NCI-H2227 treated with DMSO at 0.1 percent for 48 hours (cell line): ENCODE data around the gene PDIK1L.

Experiments used
- DNase-seq: peaks from one replicate; lab custom pipeline; 2025; lab: John Stamatoyannopoulos, UW

PDIK1L gene

DNA sequence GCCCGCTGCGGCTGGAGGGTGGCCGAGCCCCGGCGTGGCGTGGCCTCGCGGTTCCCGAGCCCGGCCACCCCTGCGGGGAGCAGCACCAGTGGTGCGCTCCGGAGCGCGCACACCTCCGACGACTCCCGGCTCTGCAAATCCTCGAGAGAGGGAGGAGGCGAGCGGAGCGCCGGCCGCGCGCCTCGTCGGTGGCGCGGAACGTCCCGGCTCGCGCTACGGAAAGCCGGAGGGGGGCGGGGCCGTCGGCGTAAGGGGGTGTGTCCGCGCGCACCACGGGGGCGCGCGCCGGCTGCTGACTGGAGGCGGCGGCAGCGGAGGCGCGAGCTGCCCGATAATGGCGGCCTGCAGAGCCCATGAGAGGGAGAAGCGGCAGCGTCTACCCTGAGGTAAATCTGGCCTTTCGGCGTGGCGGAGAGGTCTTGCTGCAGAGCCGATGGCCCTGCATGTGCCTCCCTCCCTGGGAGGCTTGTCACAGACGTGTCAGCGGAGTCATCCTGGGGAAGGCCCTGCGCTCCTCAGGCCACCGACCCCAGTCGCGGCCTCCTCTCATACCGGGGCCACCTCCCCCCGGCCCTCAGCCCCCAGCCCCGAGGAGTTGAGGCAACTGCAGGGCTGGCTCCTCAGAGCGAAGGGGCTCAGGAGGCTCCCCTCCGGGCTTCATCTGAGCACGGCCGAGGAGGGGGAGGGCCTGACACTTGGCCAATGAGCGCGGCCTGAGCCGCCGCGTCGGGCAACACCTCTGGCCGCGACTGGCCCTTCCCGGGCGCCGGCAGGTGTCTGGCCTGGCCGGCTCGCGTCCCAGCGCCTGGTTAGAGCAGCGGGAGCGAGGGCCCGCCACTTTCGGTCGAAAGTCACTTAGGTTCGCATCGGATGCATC, at the start of gene PDIK1L:
Gene PDIK1L, plus strand, starts transcription at position 295 of the 877 bp plus-strand sequence. CDS start 2,485 bp downstream, outside the sequence.
- peak; percentile 92 for DNase-seq

- DNase-seq, result no peak
Measured at GRCh38 chr1:26064553-26064952, 47.1 kb upstream of the PDIK1L start.

GRCh38 chr1:26066160-26066559, 45.5 kb upstream of the PDIK1L start:
- DNase-seq, result no peak

DNA sequence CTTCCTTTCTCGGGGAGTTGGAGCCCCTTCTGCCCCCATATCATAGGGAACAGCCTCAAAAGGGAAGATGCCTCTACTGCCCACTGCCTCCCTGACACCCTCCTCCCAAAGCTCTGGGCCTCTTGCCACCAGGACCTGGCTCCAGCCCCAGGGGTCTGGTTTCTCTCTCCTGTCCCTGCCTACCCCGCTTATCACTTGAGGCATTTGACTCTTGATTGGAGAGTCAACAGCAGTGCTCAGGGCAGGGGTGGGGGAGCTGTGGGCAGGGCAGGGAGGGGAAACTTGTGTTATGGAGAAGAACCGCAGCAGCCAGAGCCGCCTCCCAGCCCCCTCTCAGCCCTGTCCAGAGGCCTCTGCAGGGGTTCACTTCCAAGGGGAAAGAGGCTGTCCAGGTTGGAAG, 44.8 kb upstream of the PDIK1L start:
- DNase-seq, result no peak

DNA sequence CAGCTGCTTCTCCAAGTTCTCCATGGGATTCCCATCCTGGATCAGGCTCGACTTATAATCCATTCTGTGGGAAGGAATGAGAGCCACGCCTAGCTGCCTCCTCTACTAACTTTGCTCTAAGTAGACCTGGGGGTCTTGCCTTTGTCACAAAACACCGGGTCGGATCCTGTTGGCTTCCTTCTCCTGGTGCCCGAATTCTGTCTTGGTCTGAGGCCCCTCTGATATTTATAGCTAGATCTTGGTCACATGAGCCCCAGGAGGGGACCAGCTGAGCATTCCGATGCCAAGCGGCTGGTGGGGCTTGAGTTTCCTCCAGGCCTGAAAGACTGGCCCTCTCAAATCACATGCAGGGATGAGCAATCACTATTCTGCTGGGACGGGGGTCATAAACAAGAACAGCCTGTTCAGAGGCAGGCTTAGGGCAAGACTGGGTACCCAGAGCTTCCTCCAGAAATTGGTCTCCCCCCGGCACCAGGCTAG, 44.2 kb upstream of the PDIK1L start, which contains the start of gene TRIM63:
Gene TRIM63, minus strand, starts transcription at position 199 of the 480 bp plus-strand sequence. Its CDS starts 136 bp downstream, at position 63.
- no peak for DNase-seq

- no peak for DNase-seq
Measured at GRCh38 chr1:26069941-26070295, 41.7 kb upstream of the PDIK1L start.

DNA sequence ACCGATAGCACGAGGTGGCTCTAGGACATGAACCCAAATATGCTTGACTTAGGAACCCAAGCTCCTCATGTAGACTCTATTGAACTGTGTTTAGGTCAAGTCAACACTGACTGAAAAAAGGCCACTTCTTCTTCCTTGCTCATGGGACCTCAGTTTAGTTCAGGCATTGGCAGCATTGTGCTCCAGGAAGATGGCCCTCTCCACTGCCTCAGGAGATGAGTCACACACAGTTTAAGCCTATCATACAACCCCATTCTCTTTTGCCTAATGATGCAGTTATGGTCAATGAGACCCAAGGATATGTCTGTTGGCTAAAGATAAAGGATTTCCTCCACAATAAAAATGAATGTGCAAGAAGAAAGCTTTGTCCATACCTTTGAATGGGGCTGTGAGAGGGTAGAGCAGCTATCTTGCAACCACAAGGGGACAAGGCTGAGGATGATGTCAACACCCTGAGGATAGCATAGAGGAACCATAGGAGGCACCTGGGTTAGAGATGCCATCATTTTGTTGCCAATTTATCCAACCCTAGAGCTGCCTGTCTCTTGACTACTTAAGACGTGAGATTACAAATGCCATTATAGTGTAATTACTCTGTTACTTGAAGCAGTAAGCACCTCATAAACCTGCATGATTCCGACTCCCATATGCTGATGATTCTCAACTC, 41.2 kb upstream of the PDIK1L start:
- DNase-seq, result no peak

DNA sequence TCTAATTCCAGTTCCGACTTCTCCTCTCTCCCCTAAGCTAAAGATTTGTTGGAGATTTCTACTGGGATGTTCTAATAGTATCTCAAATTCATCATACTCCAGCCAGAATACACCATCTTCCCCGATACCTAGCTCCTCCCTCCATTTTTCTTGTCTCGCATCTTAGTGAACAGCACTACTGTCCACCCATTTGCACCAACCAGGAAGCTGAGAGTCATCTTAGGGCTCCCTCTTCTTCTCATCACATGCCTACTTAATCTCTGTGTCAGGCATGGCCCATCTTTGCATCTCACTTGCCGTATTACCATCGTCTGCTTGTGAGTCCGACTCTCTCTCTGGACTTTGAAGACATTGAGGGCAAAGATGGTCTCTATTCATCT, 40.7 kb upstream of the PDIK1L start:
- DNase-seq, result no peak

GRCh38 chr1:26072305-26072704, 39.3 kb upstream of the PDIK1L start:
- no peak for DNase-seq

GRCh38 chr1:26075421-26076144, 36.0 kb upstream of the PDIK1L start:
- DNase-seq, result no peak

DNA sequence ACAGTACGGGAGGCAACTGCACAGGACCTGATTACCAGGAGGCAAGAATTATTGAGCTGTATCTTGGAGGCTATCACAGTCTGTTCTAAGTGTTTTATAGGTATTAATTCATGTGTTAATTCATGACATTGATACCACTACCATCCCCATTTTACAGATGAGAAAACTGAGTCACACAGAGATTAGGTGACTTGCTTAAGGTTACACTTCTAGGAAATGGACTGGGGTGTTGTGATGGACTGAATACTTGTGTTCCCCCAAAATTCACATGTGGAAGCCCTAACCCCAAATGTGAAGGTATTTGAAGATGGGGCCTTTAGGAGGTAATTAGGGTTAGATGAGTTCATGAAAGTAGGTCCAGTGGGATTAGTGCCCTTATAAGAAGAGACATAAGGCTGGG, 34.1 kb upstream of the PDIK1L start:
- no peak for DNase-seq

GRCh38 chr1:26078286-26079177, 33.1 kb upstream of the PDIK1L start:
- DNase-seq, result no peak

- DNase-seq, result no peak
Measured at GRCh38 chr1:26079178-26079563, 32.5 kb upstream of the PDIK1L start.

DNA sequence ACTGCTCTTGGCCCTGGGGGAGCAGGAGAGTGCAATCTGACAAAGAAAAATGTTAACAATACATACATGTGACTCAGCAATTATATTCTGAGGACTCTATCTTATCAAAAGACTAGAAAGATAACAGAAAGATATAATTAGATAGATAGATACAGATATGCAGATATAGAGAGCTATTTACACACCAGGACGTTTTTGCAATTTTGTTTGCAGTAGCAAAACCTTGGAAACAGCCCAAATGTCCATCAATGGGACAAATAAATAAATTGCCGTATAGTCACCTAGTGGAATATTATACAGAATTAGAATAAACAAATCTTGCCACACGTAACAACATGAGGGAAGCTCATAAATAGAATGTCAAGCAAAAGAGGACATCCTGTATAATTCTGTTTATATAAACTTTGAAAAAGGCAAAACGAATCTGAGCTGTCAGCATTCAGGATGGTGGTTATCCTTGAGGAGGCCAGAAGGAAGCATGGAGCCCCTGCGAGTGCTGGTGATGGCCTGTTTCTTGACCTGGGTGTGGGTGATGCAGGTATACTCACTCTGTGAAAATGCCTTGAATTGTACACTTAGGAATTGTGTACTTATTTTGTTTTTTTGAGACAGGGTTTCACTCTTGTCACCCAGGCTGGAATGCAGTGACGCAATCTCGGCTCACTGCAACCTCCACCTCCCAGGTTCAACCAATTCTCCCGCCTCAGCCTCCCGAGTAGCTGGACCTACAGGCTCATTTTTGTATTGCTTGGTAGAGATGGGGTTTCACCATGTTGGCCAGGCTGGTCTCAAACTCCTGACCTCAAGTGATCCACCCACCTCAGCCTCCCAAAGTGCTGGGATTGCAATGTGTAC, 31.4 kb upstream of the PDIK1L start:
- no peak for DNase-seq

DNA sequence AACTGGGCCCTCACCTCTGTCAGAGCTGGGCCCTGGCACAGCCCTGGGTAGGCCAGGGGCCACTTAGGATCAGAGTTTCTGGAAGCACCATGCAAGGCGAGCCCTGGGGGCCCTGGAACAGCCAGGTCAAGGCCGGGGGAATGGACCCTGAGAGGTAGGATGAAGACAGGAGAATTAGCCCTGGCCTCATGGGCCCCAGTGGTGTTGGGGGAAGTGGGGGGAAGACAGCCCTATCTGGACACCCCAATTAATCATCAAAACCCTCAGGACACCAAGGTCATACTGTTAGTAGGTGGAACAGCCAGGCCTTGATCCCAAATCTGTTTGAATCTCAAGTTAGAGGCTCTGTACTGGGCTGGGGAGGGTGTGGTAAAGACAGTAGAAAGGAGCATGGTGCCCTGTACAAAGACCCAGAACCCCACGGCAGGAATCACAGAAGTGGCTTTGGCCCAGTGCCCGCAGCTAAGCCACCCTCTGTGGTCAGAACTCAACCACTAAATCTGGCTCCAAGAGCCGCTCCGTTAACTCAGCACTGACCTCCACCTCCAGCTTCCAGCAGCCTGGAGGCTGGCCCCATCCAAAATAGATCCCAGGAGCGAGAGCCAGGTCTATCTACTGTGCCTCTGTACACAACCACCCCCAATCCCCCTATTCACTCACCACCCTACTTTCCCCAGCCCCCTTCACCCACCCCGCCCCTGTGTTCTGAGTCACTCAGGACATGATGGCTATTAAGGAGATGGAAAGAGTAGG, 30.2 kb upstream of the PDIK1L start:
- no peak for DNase-seq

DNA sequence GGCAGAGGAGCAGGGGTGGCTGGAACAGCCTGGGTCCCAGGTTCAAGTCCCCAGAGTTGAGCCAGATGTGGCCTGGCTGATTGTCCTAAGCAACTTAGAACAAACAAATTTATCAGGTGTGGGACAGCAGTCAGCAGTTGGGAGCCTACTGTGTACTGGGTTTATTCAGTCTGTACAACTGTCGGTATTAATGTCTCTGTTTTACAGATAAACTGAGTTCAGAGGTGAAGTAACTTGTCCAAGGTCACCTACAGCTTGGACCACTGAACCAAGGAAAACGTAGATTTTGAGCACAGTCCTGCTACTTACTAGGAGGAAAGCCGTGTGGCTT, 29.6 kb upstream of the PDIK1L start:
- DNase-seq, result no peak

GRCh38 chr1:26083208-26083607, 28.4 kb upstream of the PDIK1L start:
- no peak for DNase-seq

DNA sequence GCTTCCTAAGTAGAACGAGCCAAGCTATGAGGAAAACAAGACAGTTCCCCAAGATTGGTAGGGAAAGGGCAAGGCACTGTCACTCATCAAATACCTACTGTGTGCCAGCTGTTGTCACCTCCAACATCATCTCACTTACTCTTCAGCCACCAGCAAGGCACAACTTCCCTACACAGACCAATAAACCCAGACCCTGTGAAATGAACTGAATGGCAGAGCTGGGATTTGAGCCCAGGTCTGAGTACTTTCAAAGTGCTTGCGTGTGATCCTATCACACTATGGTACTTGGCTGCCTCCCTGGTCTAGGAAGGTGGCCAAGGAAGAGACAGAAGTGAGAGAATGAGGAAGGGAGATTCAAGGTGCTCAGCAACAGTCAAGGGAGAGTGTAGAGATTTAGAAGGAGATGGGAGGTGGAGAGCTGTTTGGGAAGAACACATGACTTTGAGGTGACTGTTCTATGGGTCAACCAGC, 27.5 kb upstream of the PDIK1L start:
- no peak for DNase-seq

DNA sequence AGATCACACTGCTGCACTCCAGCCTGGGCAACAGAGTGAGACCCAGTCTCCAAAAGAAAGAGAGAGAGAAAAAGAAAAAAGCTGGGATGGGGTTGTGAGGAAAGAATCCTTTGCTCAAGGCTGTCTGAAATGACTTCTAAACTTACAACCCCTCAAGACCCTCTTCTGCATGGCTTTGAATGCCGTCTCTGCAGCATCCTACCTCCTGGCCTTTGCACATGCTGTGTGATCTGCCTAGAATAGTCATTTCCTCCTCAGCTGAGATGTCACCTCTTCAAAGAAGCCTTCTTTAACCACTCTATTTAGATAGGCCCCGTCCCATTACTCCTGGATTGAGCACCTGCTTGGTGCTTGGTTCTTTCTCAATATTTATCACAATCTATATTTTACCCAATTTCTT, 26.8 kb upstream of the PDIK1L start:
- no peak for DNase-seq

GRCh38 chr1:26089125-26089524, 22.5 kb upstream of the PDIK1L start:
- DNase-seq, result no peak
